ENCODE results near the gene MRPL22.

The MRPL22 gene

GRCh38 chr5:154997746-154998145 lies 56.9 kb downstream of the MRPL22 start:
- TF ChIP-seq ZNF677 (tag by site-specific recombination; IDR thresholded peaks at IDR 0.05) (no peak), ZNF473 (tag by site-specific recombination; IDR thresholded peaks at IDR 0.05) (no peak), ZSCAN16 (tag by site-specific recombination; IDR thresholded peaks at IDR 0.05) (no peak), GLIS1 (tag by site-specific recombination; IDR thresholded peaks at IDR 0.05) (no peak), ZNF324 (tag by site-specific recombination; IDR thresholded peaks at IDR 0.05) (no peak), ZNF791 (tag by site-specific recombination; IDR thresholded peaks at IDR 0.05) (no peak), ZNF704 (tag by site-specific recombination; IDR thresholded peaks at IDR 0.05) (no peak), ZNF311 (tag by site-specific recombination; IDR thresholded peaks at IDR 0.05; ENCODE audit: borderline replicate concordance) (no peak), ZSCAN5A (tag by site-specific recombination; IDR thresholded peaks at IDR 0.05) (no peak), PATZ1 (tag by site-specific recombination; IDR thresholded peaks at IDR 0.05) (no peak)
- no peaks in the 10 kb centered on the region for H3K9me3 ChIP-seq (ENCODE audit: control insufficient read depth, insufficient read depth, low read depth, low read length)

GRCh38 chr5:154999865-155000264 lies 59.0 kb downstream of the MRPL22 start:
- POLR2A ChIA-PET = no interaction called here
- Histone ChIP-seq H3K36me3 (ENCODE audit: control insufficient read depth in 2 of 2, insufficient read depth in 1 of 2, low read length in 2 of 2) (no peaks in the 10 kb centered on the region), H3K4me1 (ENCODE audit: control insufficient read depth, insufficient read depth, low read length) (no peaks in the 10 kb centered on the region), H3K27ac (ENCODE audit: extremely low read depth, low read depth, low read length) (no peak overlapping the region), H3K9me3 (ENCODE audit: control insufficient read depth, insufficient read depth, low read depth, low read length) (no peaks in the 10 kb centered on the region), H3K4me3 (ENCODE audit: low read depth, low read length) (no peak overlapping the region)
- no peak for TF ChIP-seq ZNF335 (tag by site-specific recombination; conservative IDR thresholded peaks at IDR 0.05)
- no peak for TF ChIP-seq ZNF354C (tag by site-specific recombination; IDR thresholded peaks at IDR 0.05; ENCODE audit: borderline replicate concordance, low read depth)
- TF ChIP-seq KLF9 (tag by site-specific recombination; IDR thresholded peaks at IDR 0.05; ENCODE audit: low read depth) = no peak
- TF ChIP-seq TSHZ1 (tag by site-specific recombination; IDR thresholded peaks at IDR 0.05; ENCODE audit: borderline replicate concordance) = no peak
- TF ChIP-seq OSR2 (tag by site-specific recombination; IDR thresholded peaks at IDR 0.05) = no peak
- no peak for TF ChIP-seq ZNF488 (tag by site-specific recombination; IDR thresholded peaks at IDR 0.05)
- no peak for TF ChIP-seq EGR2 (tag by site-specific recombination; IDR thresholded peaks at IDR 0.05; ENCODE audit: low read depth)
- TF ChIP-seq ZFP3 (tag by site-specific recombination; IDR thresholded peaks at IDR 0.05; ENCODE audit: low read depth) = no peak
- TF ChIP-seq ZNF48 (tag by site-specific recombination; IDR thresholded peaks at IDR 0.05) = no peak
- TF ChIP-seq REPIN1 (tag by site-specific recombination; IDR thresholded peaks at IDR 0.05; ENCODE audit: low read depth) = no peak
- TF ChIP-seq SCRT2 (tag by site-specific recombination; IDR thresholded peaks at IDR 0.05) = no peak
- no peak for TF ChIP-seq ZNF311 (tag by site-specific recombination; IDR thresholded peaks at IDR 0.05; ENCODE audit: borderline replicate concordance)
- no peak for TF ChIP-seq WT1 (tag by site-specific recombination; IDR thresholded peaks at IDR 0.05)
- TF ChIP-seq KLF7 (tag by site-specific recombination; IDR thresholded peaks at IDR 0.05; ENCODE audit: borderline replicate concordance) = no peak
- TF ChIP-seq ZNF324 (tag by site-specific recombination; IDR thresholded peaks at IDR 0.05) = no peak
- no peak for TF ChIP-seq ZNF610 (tag by site-specific recombination; IDR thresholded peaks at IDR 0.05; ENCODE audit: borderline replicate concordance)
- TF ChIP-seq YY2 (tag by site-specific recombination; IDR thresholded peaks at IDR 0.05) = no peak
- TF ChIP-seq GFI1B (tag by site-specific recombination; IDR thresholded peaks at IDR 0.05) = no peak
- CTCF ChIA-PET = no interaction called here

More at GRCh38 chr5:154997746-154998145, 56.9 kb downstream of the MRPL22 start:
- POLR2A ChIA-PET = no interaction called here
- CTCF ChIA-PET = interaction anchor here (1.7 to 3.4 kb wide), 2 partner anchors 18 to 25 kb away, joined by 6 to 25 read pairs; no protein-coding TSS in a partner anchor
- Histone ChIP-seq H3K4me3 (ENCODE audit: low read depth, low read length) (no peak overlapping the region), H3K4me1 (ENCODE audit: control insufficient read depth, insufficient read depth, low read length) (no peaks in the 10 kb centered on the region), H3K36me3 (ENCODE audit: control insufficient read depth in 2 of 2, insufficient read depth in 1 of 2, low read length in 2 of 2) (no peaks in the 10 kb centered on the region), H3K27ac (ENCODE audit: extremely low read depth, low read depth, low read length) (no peak overlapping the region)

Measured in HEK293 (cell line).